ENCODE data around the gene CACNA1F. TPM values are rescaled to one million over a fixed set of nuclear protein-coding genes. Genes with fewer than 3 reads are reported as not detected.

Gene CACNA1F
- total and polyA plus RNA-seq, 9 of the 15 experiments (the other 6 are each of a cell fraction or from before 2014, with no cell fraction given), result under 0.01 to 0.41 (median 0.03) TPM; not detected in 3

- TF ChIP-seq AFF1 (IDR thresholded peaks at IDR 0.05; ENCODE audit: low read depth in 1 of 2, partially characterized antibody in 2 of 2) (peak in 1 of 2 experiments; percentile 41), ZBTB8A (IDR thresholded peaks at IDR 0.05; ENCODE audit: partially characterized antibody) (no peak)
Measured at GRCh38 chrX:49199906-49200771, 33.0 kb downstream of the CACNA1F start, which contains the start of gene SYP (continued).

GRCh38 chrX:49199315-49199595, 33.9 kb downstream of the CACNA1F start:
- Histone ChIP-seq H3K9me3 (replicated peaks; ENCODE audit: control insufficient read depth, insufficient read depth, low read depth, low read length) (no peaks in the 10 kb centered on the region), H3K4me1 (replicated peaks in 1 of 2; ENCODE audit: control insufficient read depth in 2 of 2, insufficient read depth in 2 of 2, low read length in 2 of 2) (peaks cover 17 to 30% of the 10 kb centered on the region in 2 experiments; a peak in 4 of 5 replicates), H3K36me3 (ENCODE audit: control insufficient read depth, insufficient read depth, low read length) (no peaks in the 10 kb centered on the region), H3K4me3 (peak overlapping the region; percentile 35; the same call in 1 of the 2 replicates), H4K20me1 (replicated peaks; ENCODE audit: control insufficient read depth, insufficient read depth, low read length) (no peaks in the 10 kb centered on the region), H3K27me3 (ENCODE audit: control insufficient read depth in 2 of 2, insufficient read depth in 2 of 2, low read length in 2 of 2) (no peaks in the 10 kb centered on the region), H3K9me1 (ENCODE audit: control insufficient read depth, insufficient read depth, low read length) (no peaks in the 10 kb centered on the region), H3K4me2 (ENCODE audit: insufficient read depth, low read length) (no peak overlapping the region), H3K9ac (ENCODE audit: insufficient read depth in 1 of 2, low read depth in 2 of 2, low read length in 2 of 2) (peak overlapping the region in 1 of 2 experiments; percentile 83; a peak in 2 of 4 replicates), H2AFZ (ENCODE audit: low read depth, low read length) (no peak overlapping the region), H3K27ac (ENCODE audit: extremely low read depth, low read depth, low read length) (no peak overlapping the region), H3K79me2 (ENCODE audit: control insufficient read depth, insufficient read depth, low read length) (no peaks in the 10 kb centered on the region)
- FAIRE-seq (no peak), DNase-seq (ENCODE audit: extremely low read depth in 1 of 4, low spot score in 3 of 4) (no peak), ATAC-seq (no peak)
- in situ Hi-C loops (cut with MboI), result no loop called here
- WGBS (ENCODE audit: insufficient coverage, low coverage, missing lambda C conversion rate), result 5% methylated on average over 8 of the region's 11 CpGs
- no TSS peak for BruUV-seq (replicated peaks)
- POLR2A ChIA-PET, result no interaction called here
- intact Hi-C loops (cut with micrococcal nuclease), result no loop called here
- CTCF ChIA-PET (ENCODE audit: low intra/inter-chr PET ratio), result no interaction called here
- TF ChIP-seq SMARCA5 (IDR thresholded peaks at IDR 0.05) (no peak), MEF2A (IDR thresholded peaks at IDR 0.05; ENCODE audit: control insufficient read depth, low read depth, low read length) (no peak), FOXM1 (IDR thresholded peaks at IDR 0.05; ENCODE audit: low read depth) (no peak), FOXM1 (CRISPR knock-in tag; IDR thresholded peaks at IDR 0.05; ENCODE audit: low read depth) (no peak), TRIM25 (IDR thresholded peaks at IDR 0.05; ENCODE audit: borderline replicate concordance) (no peak), ZNF217 (CRISPR knock-in tag; IDR thresholded peaks at IDR 0.05) (no peak), MTA3 (IDR thresholded peaks at IDR 0.05; ENCODE audit: borderline replicate concordance) (no peak), PATZ1 (CRISPR knock-in tag; IDR thresholded peaks at IDR 0.05; ENCODE audit: borderline replicate concordance) (no peak), SAFB (IDR thresholded peaks at IDR 0.05; ENCODE audit: borderline replicate concordance, low read depth, low read length) (no peak), C11orf30 (IDR thresholded peaks at IDR 0.05; ENCODE audit: low read depth) (no peak)
